NCI-H82 treated with DMSO at 0.1 percent for 48 hours (cell line): ENCODE measurements around the gene BTBD3.

Experiments used
- DNase-seq: peaks from one replicate; lab custom pipeline; 2025; ENCODE audit not compliant: unreplicated experiment; lab: John Stamatoyannopoulos, UW

Gene BTBD3

DNA sequence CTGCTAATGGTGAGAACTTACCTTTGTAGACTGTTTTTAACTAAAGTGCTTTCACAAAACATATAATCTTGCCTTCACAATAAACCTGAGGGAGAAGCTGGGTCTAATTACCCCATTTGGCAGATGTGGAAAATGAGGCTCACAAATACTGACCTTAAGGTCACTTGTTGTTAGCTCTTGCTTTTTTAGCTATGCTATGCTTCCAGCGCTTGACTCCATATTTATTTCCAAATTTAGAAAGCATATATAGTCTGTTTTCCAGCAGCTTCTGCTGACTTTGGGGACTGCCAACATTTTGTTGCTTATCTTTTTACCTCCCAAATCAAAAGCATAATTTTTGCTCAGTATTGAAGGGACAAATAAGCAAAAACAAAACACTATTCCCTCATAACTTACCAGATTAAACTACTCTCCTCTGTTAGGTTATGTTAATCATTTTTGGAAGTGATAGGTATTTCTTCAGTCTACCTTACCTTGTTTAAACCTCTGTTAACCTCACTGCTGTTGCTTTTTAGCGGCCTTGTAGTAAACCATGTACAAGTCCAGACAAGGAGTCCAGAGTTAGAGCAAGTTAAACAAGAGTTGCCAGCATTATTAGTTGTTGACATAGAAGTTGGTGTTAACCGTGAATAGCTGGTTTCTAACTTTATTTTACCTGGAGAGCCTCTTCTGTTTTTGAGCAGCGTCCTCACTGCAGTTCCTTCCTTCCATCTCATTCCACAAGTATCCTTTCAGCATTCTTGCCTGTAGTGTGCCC, 4.9 kb upstream of the BTBD3 start:
- DNase-seq: no peak

DNA sequence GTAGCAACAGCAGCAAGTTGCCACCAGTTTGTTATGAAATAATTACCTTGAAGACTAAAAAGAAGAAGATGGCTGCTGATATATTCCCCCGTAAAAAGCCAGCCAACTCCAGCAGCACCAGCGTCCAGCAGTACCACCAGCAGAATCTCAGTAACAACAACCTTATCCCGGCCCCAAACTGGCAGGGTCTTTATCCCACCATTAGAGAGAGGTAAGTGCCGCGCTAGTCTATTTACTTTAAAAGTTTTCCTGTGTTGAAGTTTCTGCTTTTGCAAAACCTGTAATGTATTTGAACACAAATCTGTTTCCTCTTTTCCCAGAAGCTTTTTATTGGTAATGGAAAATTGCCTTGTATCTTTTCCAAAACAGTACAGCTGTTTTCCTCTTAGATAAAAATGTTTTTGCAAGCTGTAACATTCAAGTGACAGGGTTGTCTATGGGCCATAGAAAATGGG, 725 bp downstream of the BTBD3 start:
- DNase-seq: no peak

DNA sequence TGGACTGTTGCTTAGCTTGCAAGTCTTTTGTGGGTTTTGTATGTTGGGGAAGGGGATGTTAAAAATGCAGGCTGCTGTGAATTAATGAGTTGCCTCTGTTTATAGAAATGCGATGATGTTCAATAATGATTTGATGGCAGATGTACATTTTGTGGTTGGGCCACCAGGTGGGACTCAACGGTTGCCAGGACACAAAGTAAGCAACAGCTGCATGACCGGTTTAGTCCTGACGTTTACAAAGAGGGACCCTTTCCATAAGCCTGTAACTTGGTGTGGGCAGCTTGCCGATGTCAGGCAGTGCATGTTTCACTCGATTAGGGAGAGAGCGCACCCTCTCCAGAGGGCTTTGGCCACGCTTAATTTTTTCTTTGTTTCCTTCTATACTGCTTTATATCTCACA, 1.3 kb downstream of the BTBD3 start:
- DNase-seq: peak; percentile 94

- DNase-seq: no peak
These were observed 1.9 kb downstream of the BTBD3 start for GRCh38 chr20:11919581-11919980.

- DNase-seq: peak; percentile 53
These were observed 2.4 kb downstream of the BTBD3 start for GRCh38 chr20:11920083-11920482.

GRCh38 chr20:11921321-11921720, 3.6 kb downstream of the BTBD3 start:
- no peak for DNase-seq

DNA sequence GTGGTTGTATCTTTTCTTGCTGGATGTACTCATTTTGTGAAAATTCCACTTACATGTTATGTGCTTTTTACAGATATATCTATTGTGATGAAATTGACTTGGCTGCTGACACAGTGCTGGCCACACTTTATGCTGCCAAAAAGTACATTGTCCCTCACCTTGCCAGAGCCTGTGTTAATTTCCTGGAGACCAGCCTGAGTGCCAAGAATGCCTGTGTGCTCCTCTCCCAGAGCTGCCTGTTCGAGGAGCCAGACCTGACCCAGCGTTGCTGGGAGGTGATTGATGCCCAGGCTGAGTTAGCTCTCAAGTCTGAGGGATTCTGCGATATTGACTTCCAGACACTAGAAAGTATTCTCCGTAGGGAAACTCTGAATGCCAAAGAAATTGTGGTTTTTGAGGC, 4.9 kb downstream of the BTBD3 start:
- no peak for DNase-seq

GRCh38 chr20:11924923-11925322, 7.2 kb downstream of the BTBD3 start:
- DNase-seq: no peak

DNA sequence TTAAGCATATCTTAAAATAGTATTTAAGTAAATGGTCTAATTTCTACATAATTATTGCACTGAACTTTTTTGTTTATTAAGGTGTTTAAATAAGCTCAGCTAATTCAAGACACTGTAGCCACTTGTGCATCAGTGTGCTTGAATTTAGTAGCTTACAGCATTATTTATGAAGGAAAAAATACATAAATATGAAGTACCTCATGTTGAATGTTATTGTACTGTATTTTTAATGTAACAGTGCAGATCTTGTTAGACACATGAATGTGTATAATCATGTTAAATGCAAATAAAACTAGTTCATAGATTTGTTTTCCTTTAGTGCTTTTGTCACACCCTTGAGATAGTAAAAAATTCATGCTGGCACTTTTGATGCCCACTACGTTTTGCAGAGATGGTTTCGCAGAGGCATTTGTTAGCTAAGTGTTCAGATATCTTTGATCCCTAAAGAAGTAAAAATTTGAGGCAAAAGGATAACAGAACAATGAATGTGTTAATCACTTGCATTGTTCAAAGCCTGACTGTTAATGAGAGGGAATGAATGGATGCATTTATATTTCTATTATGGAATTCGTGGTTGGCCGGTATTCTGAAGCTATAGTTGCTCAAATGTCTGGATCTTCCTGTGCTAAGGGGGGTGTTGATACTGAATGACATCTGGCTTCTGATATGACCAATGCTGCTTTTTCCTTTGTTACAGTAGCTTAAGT, 8.8 kb downstream of the BTBD3 start:
- no peak for DNase-seq

- DNase-seq: no peak
These were observed 12.3 kb downstream of the BTBD3 start for GRCh38 chr20:11929947-11930346.

DNA sequence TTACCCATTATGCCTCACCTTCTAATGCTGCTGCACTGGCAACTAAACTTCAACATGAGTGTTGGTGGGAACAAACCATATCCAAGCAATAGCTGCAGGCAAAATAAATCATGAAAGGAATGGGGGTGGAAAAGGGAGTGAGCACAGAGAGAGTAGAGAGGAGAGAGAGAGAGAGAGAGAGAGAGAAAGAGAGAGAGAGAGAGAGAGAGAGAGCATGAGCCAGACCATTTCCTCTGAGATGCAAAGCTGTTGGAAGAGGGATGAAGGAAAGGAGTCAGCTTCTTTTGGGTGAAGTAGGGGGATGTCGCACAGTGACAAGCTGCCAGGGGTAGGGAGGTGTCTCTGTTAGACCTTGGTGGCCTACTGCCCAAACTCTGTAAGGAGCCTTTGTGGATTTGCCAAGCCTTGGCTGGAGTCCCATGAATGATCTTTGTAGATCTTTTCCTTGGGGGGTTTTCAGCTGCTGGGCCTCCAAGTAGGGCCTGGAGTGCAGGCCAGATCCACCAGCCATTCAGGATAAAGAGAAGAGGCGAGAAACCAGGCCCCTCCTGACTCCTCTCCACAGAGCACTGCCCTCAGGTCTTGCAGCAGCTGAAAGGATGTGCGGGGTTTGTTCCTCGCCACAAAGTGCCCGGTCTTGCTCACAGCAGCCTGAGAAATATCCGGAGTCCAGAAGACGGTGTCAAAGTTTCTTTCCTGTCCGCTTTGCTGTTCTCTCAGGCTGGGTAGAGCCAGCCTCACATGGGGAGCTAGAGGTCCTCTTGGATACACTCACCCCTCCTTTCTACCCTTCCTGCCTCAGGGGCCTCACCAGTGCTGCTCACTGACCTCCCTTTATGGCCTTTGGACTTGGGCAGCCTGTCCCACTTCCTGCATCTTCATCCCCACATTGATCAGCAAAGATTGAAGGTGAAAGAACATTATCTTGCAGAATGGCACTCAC, 17.8 kb downstream of the BTBD3 start:
- DNase-seq: no peak

DNA sequence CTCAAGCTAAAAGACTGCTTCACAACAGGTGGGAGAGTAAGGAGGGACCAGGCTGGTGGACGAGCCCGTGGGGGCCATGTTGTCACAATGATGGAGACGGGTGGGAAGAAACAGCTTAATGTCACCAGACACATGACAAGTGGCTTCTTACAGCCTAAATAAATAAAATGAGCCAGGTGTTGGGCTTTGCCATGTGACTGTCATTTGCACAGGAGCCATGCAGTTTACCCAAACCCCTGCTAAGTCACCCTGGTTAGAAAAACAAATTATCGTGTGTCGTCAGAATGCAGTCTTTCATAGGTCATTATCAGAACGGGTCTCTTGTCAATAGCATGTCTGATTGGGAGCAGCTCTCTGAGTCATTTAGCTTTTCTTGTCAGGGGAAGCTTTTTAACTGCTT, 18.5 kb downstream of the BTBD3 start:
- DNase-seq: no peak

GRCh38 chr20:11937230-11937629, 19.5 kb downstream of the BTBD3 start:
- no peak for DNase-seq

DNA sequence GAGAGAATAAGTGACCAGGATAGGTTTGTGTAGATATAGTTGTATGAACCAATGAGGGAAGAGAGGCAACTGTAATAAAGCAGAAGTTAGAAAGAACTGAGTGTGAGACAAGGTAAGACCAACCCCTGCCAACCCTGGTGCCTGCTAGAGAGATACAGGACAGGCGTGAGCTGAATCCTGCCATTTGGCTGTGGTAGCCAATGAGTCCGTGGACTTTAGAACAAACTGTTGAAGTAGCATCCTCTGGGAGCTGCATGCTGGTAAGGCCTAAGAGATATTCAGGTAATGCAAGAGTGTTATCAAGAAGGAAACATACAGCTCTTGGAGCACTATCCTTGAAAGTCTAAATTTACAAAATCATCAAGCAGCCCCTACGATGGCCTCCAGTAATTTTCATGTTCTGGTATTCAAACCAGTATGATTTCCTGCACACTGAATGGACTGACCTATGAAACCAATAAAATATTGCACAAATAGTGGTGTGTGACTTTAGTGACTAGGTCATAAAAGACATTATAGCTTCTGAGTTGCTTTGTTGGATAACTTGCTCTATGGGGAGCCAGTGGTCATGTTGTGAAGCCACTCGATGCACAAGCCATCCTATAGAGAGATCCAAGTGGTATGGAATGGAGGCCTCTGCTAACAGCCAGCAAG, 24.0 kb downstream of the BTBD3 start:
- DNase-seq: no peak

DNA sequence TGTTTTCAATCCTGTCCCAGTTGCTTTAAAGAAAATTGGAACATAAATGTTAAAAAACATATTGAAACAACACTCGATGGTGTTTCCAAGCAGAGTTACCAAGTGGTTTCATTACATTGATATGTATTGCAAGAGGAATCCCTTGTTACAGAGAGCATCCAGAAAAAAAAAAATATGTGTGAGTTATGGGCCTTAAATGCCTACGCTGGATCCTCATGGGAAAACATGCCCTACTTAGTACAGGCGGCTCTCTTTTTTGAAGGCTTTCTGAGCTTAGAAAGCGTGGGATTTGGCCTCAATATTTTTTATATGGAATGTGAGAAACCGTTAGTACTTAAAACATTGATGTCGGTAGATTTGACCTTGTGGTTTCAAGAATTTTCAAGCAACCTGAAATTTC, 26.1 kb downstream of the BTBD3 start:
- DNase-seq: no peak

DNA sequence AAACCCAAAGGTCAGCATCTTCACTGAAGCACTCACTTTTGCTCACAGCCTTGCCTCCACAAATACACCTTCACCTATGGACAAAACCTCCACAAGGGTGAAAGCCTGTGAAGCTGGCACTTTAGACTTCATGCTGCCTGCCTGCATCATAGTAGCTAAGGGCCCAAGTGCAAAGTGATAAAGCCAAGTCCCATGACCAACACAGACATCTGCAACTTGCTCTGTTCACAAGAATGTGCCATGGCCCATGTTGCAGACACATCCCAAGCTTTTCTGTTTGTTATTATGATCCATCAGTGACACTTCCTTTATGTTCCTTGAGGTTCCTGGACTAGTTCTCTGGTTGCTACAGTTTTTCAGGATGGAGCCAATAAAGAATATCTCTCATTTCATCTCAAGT, 31.1 kb downstream of the BTBD3 start:
- DNase-seq: no peak

- no peak for DNase-seq
These were observed 32.0 kb downstream of the BTBD3 start for GRCh38 chr20:11949711-11950110.

DNA sequence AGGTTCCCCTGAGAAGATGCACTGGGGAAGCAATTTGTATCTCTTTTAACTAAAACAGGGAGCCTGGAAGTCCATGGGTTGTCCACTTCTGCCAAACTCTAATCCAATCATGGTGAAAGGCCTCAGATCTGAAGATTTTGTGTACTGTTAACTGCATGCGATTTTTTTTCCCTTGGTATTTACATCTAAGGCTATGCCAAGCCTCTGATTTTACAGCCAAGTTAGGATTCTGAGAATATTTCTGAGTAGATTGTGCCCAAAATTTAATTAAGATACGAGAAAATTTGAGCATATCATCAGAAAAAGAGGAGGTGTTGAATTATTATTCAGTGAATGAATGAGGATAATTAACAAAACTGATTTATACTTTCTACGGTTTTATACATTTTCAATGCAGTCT, 34.0 kb downstream of the BTBD3 start:
- no peak for DNase-seq

DNA sequence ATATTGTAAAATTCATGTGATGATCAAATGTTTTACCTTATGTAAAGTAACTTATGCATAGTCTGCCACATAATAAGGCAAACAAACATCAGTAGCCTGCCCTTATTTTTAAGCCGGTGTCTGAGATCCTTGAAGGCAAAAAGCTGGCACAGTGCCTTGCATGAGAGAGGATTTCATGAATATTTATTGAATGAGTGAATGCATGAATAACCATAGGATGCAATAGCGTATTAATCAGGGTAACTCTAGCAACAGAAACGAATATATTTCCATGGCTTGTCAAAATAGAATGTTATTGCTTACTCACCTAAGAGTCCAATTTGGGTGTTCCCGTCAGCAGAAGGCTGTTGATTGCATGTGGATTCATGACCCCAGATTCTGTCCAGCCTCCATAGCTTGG, 34.9 kb downstream of the BTBD3 start:
- DNase-seq: no peak

DNA sequence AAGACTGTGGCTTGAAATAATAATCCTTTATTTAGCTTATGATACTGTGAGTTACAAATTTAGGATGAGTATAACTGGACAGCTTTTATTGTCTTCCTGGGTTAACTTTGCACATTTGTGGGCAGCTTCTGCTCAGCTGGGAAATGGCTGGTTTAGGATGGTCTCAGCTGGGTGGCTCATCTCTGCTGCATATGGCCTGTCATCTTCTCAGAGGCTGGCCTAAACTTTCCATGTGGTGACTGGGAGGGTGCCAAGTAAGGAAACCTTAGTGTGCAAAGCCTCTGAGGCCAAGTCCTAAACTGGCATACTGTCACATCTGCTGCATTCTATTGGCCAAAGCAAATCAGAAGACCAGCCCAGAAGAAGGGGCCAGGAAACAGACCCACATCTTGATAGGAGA, 40.2 kb downstream of the BTBD3 start:
- no peak for DNase-seq

DNA sequence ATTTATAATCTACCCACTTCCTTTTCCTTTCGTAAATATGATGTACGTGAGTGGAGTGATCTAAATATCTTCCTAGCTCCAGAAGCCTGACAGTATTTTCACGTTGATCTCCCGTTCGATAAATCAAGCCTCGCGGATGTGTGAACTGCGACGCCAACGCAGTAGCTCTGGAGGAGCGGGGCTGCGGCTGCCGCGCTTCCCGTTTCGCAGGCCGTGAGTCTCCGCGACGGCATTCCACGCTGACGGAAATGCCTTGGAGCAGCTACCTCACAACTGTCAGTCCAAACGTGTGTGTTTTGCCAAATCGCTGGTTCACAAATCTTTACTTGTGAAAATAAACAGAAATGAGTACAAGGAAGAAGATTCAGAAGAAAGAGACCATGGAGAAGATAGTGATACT, 41.2 kb downstream of the BTBD3 start:
- no peak for DNase-seq
